ENCODE measurements around the gene CDC42BPG.

CDC42BPG gene

GRCh38 chr11:64839887-64840782, 4.3 kb downstream of the CDC42BPG start:
- Histone ChIP-seq H3K36me3 (ENCODE audit: control insufficient read depth, insufficient read depth, low read length) (peaks cover 24% of the 10 kb centered on the region), H3K4me1 (ENCODE audit: control insufficient read depth, insufficient read depth, low read length) (peaks cover 7% of the 10 kb centered on the region; the same call in 1 of the 2 replicates), H3K9me3 (ENCODE audit: control insufficient read depth, insufficient read depth, low read length) (no peaks in the 10 kb centered on the region), H3K27ac (ENCODE audit: low read length) (no peak overlapping the region), H3K4me3 (ENCODE audit: low read length) (no peak overlapping the region), H3K27me3 (ENCODE audit: control insufficient read depth, insufficient read depth, low read length) (no peaks in the 10 kb centered on the region)
- no CpG with 5 or more reads among the region's 24 CpGs for WGBS (ENCODE audit: insufficient coverage, insufficient read length)
- no peak for DNase-seq (ENCODE audit: low read depth, low spot score)

DNA sequence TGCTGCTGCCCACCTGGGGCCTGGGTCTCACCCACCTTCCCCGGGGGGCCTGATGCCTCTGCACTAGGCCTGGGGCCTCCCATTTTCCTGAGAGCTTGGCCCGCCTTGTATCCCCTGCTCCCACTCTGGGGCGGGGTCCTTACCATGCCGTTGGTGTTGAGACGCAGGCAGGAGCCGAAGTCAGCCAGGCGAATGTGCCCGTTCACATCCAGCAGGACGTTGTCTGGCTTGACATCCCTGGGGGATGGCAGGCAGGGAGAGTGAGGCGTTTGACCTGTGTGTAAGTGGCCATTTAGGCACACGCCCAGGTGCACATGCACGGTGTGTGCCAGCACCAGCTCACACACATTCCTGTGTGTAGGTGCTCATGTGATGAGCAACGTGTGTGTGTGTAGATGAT, 5.1 kb downstream of the CDC42BPG start:
- H3K36me3 ChIP-seq (ENCODE audit: control insufficient read depth, insufficient read depth, low read length) = peaks cover 27% of the 10 kb centered on the region
- no CpG with 5 or more reads among the region's 13 CpGs for WGBS (ENCODE audit: insufficient coverage, insufficient read length)

DNA sequence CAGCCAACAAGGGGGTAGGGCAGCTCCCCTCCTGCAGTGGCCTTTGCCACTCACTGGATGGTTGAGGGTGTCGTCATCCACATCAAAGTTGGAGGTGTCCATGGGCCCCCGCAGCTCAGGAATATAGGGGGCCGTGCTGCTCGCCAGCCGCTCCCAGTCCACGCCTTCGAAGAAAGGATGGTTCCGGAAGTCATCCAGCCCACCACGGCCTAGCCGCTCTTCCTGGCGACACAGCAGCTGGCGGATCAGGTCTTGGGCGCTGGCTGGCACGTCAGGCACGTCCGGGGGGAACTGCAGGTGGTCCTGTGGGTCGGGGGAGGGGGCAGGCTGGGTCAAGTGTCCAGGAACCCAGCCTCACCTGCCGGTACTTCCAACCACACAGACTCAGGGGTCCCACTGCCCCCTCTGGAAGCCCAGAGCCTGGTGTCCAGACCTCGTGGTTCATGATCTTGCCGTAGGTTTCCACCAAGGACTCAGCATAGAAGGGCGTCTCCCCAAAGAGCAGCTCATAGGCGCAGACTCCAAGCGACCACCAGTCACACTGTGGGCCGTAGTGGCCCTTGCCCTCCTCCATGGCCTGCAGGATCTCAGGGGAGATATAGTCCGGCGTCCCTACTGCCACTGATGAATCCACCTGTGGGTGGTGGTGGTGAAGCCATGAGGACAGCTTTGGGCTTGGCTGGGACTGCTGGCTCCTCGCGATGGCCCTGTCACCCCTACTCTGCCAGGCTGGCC, 5.7 kb downstream of the CDC42BPG start:
- WGBS (ENCODE audit: insufficient coverage, insufficient read length) = no CpG with 5 or more reads among the region's 28 CpGs
- Histone ChIP-seq H3K36me3 (ENCODE audit: control insufficient read depth, insufficient read depth, low read length) (peaks cover 33% of the 10 kb centered on the region), H3K27ac (ENCODE audit: low read length) (no peak overlapping the region), H3K27me3 (ENCODE audit: control insufficient read depth, insufficient read depth, low read length) (no peaks in the 10 kb centered on the region), H3K9me3 (ENCODE audit: control insufficient read depth, insufficient read depth, low read length) (no peaks in the 10 kb centered on the region), H3K4me3 (ENCODE audit: low read length) (no peak overlapping the region), H3K4me1 (ENCODE audit: control insufficient read depth, insufficient read depth, low read length) (peaks cover 7% of the 10 kb centered on the region; the same call in 1 of the 2 replicates)
- no peak for DNase-seq (ENCODE audit: low read depth, low spot score)

More for the DNA sequence above, 5.1 kb downstream of the CDC42BPG start:
- Histone ChIP-seq H3K27ac (ENCODE audit: low read length) (no peak overlapping the region), H3K9me3 (ENCODE audit: control insufficient read depth, insufficient read depth, low read length) (no peaks in the 10 kb centered on the region), H3K27me3 (ENCODE audit: control insufficient read depth, insufficient read depth, low read length) (no peaks in the 10 kb centered on the region), H3K4me1 (ENCODE audit: control insufficient read depth, insufficient read depth, low read length) (peaks cover 7% of the 10 kb centered on the region; the same call in 1 of the 2 replicates), H3K4me3 (ENCODE audit: low read length) (no peak overlapping the region)
- DNase-seq (ENCODE audit: low read depth, low spot score) = no peak

DNA sequence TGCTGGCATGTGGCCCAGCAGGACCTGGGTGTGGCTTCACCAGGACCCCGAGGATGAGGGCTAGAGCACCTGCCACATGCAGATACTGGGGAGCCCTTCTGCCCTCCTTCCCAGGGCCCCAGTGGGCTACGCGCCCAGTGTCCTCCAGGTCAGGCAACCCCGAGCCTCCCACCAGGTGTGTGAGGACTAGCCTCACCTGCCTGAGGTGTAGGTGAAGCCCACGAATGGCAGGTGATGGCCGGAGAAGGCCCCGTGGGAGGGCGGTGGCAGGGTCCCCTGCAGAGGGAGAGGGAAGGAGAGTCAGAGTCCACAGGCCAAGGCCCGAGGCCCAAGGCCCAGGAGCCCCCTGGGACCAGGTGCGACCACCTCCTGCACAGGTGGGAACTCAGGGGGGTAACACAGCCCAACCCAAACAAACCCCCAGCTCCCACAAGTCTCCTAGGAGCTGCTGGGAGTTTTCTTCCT, 6.5 kb downstream of the CDC42BPG start:
- Histone ChIP-seq H3K4me1 (ENCODE audit: control insufficient read depth, insufficient read depth, low read length) (0 out of 2 replicates have a peak, but pooled peaks cover 4% of the 10 kb centered on the region), H3K4me3 (ENCODE audit: low read length) (no peak overlapping the region), H3K9me3 (ENCODE audit: control insufficient read depth, insufficient read depth, low read length) (no peaks in the 10 kb centered on the region), H3K27ac (ENCODE audit: low read length) (no peak overlapping the region), H3K27me3 (ENCODE audit: control insufficient read depth, insufficient read depth, low read length) (no peaks in the 10 kb centered on the region), H3K36me3 (ENCODE audit: control insufficient read depth, insufficient read depth, low read length) (peaks cover 38% of the 10 kb centered on the region)
- no CpG with 5 or more reads among the region's 10 CpGs for WGBS (ENCODE audit: insufficient coverage, insufficient read length)
- no peak for DNase-seq (ENCODE audit: low read depth, low spot score)

DNA sequence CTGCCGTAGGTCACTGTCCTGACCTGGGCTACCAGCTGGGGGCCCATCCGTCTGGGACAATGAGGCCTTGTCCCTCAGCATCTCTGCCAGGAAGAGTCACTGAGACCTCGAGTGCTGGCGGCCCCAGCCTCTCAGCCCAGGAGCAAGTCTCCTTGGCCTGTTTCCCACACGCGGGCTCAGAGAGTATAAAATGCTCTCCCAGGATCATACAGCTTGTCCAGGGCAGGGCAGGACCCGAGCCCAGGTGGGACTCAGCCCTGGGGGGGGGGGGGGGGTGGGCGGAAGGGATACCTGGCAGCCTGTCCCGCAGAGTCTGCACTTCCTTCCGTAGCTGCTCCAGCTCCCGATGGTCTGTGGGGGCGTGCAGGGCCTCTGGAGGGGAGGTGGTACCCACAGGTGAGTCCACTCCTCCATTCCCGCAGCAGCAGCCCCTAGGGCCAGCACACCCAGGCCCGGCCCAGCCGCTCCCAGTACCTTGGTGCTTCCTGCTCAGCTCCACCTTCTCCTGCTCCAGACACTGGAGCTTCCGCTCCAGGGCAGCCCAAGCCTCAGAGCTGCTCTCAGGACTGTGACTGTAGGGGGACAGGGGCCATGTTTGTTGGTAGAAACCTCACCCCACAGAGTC, 7.9 kb downstream of the CDC42BPG start:
- Histone ChIP-seq H3K27me3 (ENCODE audit: control insufficient read depth, insufficient read depth, low read length) (no peaks in the 10 kb centered on the region), H3K4me3 (ENCODE audit: low read length) (no peak overlapping the region), H3K36me3 (ENCODE audit: control insufficient read depth, insufficient read depth, low read length) (peaks cover 43% of the 10 kb centered on the region), H3K27ac (ENCODE audit: low read length) (no peak overlapping the region), H3K4me1 (ENCODE audit: control insufficient read depth, insufficient read depth, low read length) (no peaks in the 10 kb centered on the region), H3K9me3 (ENCODE audit: control insufficient read depth, insufficient read depth, low read length) (no peaks in the 10 kb centered on the region)
- DNase-seq (ENCODE audit: low read depth, low spot score) = no peak
- no CpG with 5 or more reads among the region's 16 CpGs for WGBS (ENCODE audit: insufficient coverage, insufficient read length)

DNA sequence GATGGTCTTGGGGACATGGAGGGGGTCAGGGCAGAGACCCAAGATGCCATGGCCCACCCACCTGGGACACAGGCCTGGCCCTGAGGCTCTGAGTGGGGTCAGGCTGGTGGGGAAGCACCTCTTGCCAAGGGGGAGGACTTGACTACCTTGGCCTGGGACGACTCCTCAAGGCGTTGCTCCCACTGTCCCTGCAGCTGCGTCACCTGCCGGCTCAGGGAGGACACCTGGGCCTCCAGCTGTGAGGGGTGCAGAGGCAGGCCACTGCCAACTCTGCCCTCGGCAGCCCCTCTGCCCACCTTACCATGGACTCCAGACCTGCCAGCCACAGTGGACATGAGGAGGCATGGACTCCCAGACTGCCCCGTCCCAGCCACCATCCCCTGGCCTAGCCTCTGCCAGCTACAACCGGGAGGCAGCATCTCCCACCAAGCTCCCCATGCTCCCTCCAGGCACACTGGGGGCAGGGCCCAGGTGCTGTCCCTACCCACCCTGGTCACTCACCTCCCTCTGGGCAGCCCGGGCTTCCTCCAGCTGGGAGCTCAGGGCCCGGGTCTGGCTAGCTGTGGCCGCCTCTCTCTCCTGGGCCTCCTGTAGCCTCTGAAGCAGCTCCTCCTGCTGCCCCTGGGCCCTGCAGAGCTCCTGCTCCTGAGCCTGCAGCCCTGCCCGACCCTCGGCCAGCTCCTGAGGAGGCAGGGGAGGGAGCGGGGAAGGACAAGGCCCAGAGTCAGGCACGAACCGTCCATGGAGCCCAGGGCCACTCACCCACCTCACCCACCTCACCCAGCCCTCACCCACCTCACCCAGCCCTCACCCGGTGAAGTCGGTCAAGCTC, 8.6 kb downstream of the CDC42BPG start:
- no peak for DNase-seq (ENCODE audit: low read depth, low spot score)
- WGBS (ENCODE audit: insufficient coverage, insufficient read length) = no CpG with 5 or more reads among the region's 17 CpGs
- Histone ChIP-seq H3K36me3 (ENCODE audit: control insufficient read depth, insufficient read depth, low read length) (peaks cover 46% of the 10 kb centered on the region), H3K9me3 (ENCODE audit: control insufficient read depth, insufficient read depth, low read length) (no peaks in the 10 kb centered on the region), H3K4me3 (ENCODE audit: low read length) (no peak overlapping the region), H3K27me3 (ENCODE audit: control insufficient read depth, insufficient read depth, low read length) (no peaks in the 10 kb centered on the region), H3K27ac (ENCODE audit: low read length) (no peak overlapping the region), H3K4me1 (ENCODE audit: control insufficient read depth, insufficient read depth, low read length) (no peaks in the 10 kb centered on the region)

- Histone ChIP-seq H3K27ac (ENCODE audit: low read length) (no peak overlapping the region), H3K4me3 (ENCODE audit: low read length) (no peak overlapping the region), H3K36me3 (ENCODE audit: control insufficient read depth, insufficient read depth, low read length) (peaks cover 48% of the 10 kb centered on the region), H3K4me1 (ENCODE audit: control insufficient read depth, insufficient read depth, low read length) (no peaks in the 10 kb centered on the region), H3K9me3 (ENCODE audit: control insufficient read depth, insufficient read depth, low read length) (no peaks in the 10 kb centered on the region), H3K27me3 (ENCODE audit: control insufficient read depth, insufficient read depth, low read length) (no peaks in the 10 kb centered on the region)
- DNase-seq (ENCODE audit: low read depth, low spot score) = no peak
- WGBS (ENCODE audit: insufficient coverage, insufficient read length) = no CpG with 5 or more reads among the region's 29 CpGs
Observed at GRCh38 chr11:64834723-64835615, 9.5 kb downstream of the CDC42BPG start.

DNA sequence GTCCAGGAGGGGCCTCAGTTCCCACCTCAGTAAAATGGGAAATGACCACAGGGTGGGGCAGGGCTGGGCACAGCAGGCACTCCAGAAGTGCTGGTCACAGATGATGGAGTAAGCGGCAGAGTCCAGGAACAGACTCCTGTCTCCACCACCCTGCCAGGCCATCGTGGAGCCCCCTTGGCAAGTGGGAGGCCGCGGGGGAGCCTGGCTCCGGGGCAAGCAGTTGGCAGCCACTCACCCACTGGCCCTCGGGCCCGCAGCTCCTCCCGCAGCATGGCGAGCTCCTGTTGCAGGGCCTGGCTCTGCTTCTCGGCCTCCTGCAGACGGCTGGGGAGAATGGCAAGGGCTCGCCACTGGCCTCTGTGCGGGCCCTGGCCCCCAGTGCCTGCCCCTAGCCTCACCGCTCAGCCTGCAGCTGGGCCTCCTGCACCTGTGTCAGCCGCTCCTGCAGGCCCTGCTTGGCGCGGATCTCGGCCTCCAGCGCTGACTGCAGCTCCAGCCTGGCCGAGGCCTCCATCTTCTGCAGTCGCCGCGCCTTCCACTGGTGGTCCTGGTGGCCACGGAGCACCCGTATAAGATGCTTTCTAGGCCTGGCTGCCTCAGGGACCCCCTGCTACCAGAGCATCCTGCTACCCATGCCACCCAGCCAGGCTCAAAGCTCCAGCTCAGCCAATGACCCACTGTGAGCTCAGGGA, 10.3 kb downstream of the CDC42BPG start:
- Histone ChIP-seq H3K4me1 (ENCODE audit: control insufficient read depth, insufficient read depth, low read length) (no peaks in the 10 kb centered on the region), H3K27me3 (ENCODE audit: control insufficient read depth, insufficient read depth, low read length) (no peaks in the 10 kb centered on the region), H3K4me3 (ENCODE audit: low read length) (no peak overlapping the region), H3K36me3 (ENCODE audit: control insufficient read depth, insufficient read depth, low read length) (peaks cover 51% of the 10 kb centered on the region), H3K27ac (ENCODE audit: low read length) (no peak overlapping the region), H3K9me3 (ENCODE audit: control insufficient read depth, insufficient read depth, low read length) (no peaks in the 10 kb centered on the region)
- DNase-seq (ENCODE audit: low read depth, low spot score) = no peak
- no CpG with 5 or more reads among the region's 25 CpGs for WGBS (ENCODE audit: insufficient coverage, insufficient read length)

DNA sequence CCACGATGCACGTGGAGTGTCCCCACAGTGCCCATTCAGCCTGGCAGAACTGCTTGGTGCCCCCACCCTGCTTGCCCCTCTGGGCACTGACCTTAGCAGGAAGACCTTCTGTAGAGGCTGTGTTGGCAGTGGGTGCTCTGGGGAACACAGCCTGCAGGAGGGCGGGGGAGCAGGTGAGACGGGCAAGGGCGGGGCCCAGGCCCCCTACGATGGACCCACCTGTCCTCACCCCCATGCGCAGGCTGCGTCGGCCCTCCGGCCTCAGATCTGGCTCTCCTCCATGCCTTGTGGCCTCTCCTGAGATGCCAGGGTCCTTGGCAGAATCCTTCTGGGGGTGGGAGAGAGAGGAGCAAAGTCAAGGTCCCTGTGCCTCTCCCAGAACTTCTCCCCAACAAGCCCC, 10.9 kb downstream of the CDC42BPG start:
- no CpG with 5 or more reads among the region's 10 CpGs for WGBS (ENCODE audit: insufficient coverage, insufficient read length)
- no peaks in the 10 kb centered on the region for H3K4me1 ChIP-seq (ENCODE audit: control insufficient read depth, insufficient read depth, low read length)
- DNase-seq (ENCODE audit: low read depth, low spot score) = no peak
- H3K36me3 ChIP-seq (ENCODE audit: control insufficient read depth, insufficient read depth, low read length) = peaks cover 47% of the 10 kb centered on the region
- H3K27ac ChIP-seq (ENCODE audit: low read length) = no peak overlapping the region
- no peaks in the 10 kb centered on the region for H3K27me3 ChIP-seq (ENCODE audit: control insufficient read depth, insufficient read depth, low read length)
- H3K9me3 ChIP-seq (ENCODE audit: control insufficient read depth, insufficient read depth, low read length) = no peaks in the 10 kb centered on the region
- H3K4me3 ChIP-seq (ENCODE audit: low read length) = no peak overlapping the region

Data from iPS DF 6.9 (cell line).